Progenitor cell of endocrine pancreas (in vitro differentiated cells): ENCODE results near the gene TMEM38B. TPM values are rescaled to one million over a fixed set of nuclear protein-coding genes. Genes with fewer than 3 reads are reported as not detected.

Source experiments
- DNase-seq: peaks from one replicate; pipeline ENCODE4 v3.0.0; 2021; ENCODE audit warnings: low spot score; ENCODE audit not compliant: unreplicated experiment
- H3K27ac Mint-ChIP-seq: 2 replicates; pipeline ENCODE4 v1.8.0; 2021; ENCODE audit warnings: mild to moderate bottlenecking, moderate library complexity, mixed read lengths
- H3K27me3 Mint-ChIP-seq: 2 replicates; pipeline ENCODE4 v1.8.0; 2021; ENCODE audit warnings: mixed read lengths
- H3K36me3 Mint-ChIP-seq: 2 replicates; pipeline ENCODE4 v1.8.0; 2022; ENCODE audit warnings: mixed read lengths; ENCODE audit not compliant: insufficient read depth
- H3K4me1 Mint-ChIP-seq: 2 replicates; pipeline ENCODE4 v1.8.0; 2021; ENCODE audit warnings: low read depth, mixed read lengths
- H3K4me3 Mint-ChIP-seq: 2 replicates; pipeline ENCODE4 v1.8.0; 2021; ENCODE audit warnings: low read depth, mild to moderate bottlenecking, moderate library complexity, mixed read lengths
- H3K9me3 Mint-ChIP-seq: 2 replicates; pipeline ENCODE4 v1.8.0; 2021; ENCODE audit warnings: low read depth, mixed read lengths
- CTCF ChIP-seq: fragments of 200-600 bp; sonication (generic); IDR thresholded peaks from one replicate; pipeline ENCODE4 v1.5.0; 2021; ENCODE audit warnings: antibody characterized with exemption, mild to moderate bottlenecking; ENCODE audit not compliant: unreplicated experiment
- total RNA-seq: library from RNA; stranded (reverse); gene quantifications from 2 replicates; pipeline ENCODE4 v1.2.1, GENCODE V29; 2021

The TMEM38B gene
- total RNA-seq, 1 donor from 2014 or later: 19.3 TPM

- no peaks in the 10 kb centered on the region for H3K4me1 Mint-ChIP-seq
- TF ChIP-seq CTCF: no peak
- H3K4me3 Mint-ChIP-seq: no peak overlapping the region
- no peak overlapping the region for H3K27ac Mint-ChIP-seq
- H3K36me3 Mint-ChIP-seq: peaks cover 4% of the 10 kb centered on the region
- no peak for DNase-seq
- no peaks in the 10 kb centered on the region for H3K9me3 Mint-ChIP-seq
- H3K27me3 Mint-ChIP-seq: no peaks in the 10 kb centered on the region
Observed at GRCh38 chr9:105711867-105712266, 17.5 kb downstream of the TMEM38B start.

DNA sequence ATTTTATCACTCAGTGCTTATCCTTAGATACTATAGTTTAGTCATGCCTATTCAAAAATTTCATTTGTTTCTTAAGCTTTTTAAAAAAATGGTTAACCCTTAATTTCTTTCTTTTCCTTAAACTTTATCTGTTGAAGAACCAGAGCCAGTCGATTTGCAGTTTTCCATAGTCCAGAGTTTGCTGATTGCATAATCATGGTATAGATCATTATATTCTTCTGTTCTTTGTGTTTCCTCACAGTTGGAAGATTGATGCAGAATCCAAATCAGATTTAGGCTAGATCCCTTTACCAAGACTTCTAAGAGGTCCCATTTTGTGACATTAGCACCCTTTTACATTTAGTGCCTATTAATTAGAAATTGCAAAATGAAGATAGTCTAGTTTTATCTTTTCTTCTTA lies 18.0 kb downstream of the TMEM38B start:
- H3K4me1 Mint-ChIP-seq: no peaks in the 10 kb centered on the region
- H3K9me3 Mint-ChIP-seq: no peaks in the 10 kb centered on the region
- H3K27ac Mint-ChIP-seq: no peak overlapping the region
- DNase-seq: no peak
- peaks cover 4% of the 10 kb centered on the region for H3K36me3 Mint-ChIP-seq
- no peak for TF ChIP-seq CTCF
- no peaks in the 10 kb centered on the region for H3K27me3 Mint-ChIP-seq
- H3K4me3 Mint-ChIP-seq: no peak overlapping the region

GRCh38 chr9:105712773-105713172 lies 18.4 kb downstream of the TMEM38B start:
- Mint-ChIP-seq H3K9me3 (no peaks in the 10 kb centered on the region), H3K27ac (no peak overlapping the region), H3K4me1 (no peaks in the 10 kb centered on the region), H3K27me3 (no peaks in the 10 kb centered on the region), H3K36me3 (peaks cover 4% of the 10 kb centered on the region), H3K4me3 (no peak overlapping the region)
- DNase-seq: no peak
- TF ChIP-seq CTCF: no peak

DNA sequence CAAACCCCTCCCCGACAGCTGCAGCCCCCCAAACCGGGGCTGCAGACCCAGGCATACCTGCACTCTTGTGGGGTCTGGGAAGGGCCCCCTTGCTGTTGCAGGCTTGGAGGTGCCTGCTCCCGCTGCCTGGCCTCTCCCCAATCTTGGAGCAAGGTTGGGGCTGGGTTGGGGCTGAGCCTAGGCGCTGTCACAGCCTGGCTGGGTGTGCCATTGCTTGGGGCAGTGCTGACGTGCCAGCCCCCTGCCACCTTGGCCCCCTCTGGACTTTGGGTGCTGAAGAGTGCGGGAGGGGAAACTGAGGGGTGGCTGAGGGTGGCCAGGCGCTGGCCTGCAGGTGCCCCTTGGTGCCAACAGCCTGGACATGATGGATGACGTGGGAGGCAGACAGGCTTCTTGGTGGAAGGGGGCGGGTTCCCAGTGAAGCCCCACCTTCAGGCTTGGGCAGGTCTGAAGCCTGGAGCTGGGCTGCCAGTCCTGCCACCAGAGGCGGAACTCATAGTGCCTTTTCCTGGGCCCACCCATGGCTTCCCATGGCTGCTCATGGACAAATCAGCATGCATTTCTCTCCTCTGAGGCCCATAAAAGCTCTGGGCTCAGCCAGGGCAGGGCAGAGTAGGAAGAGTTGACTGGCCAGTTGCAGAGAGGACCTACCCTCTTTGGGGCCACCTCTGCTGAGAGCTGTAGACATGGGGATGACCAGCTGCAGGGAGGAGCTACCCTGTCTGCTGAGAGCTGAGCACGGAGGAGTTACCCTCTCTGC lies 19.1 kb downstream of the TMEM38B start:
- Mint-ChIP-seq H3K9me3 (no peaks in the 10 kb centered on the region), H3K4me3 (no peak overlapping the region), H3K27ac (no peak overlapping the region), H3K36me3 (peaks cover 4% of the 10 kb centered on the region), H3K27me3 (no peaks in the 10 kb centered on the region), H3K4me1 (no peaks in the 10 kb centered on the region)
- DNase-seq: no peak
- no peak for TF ChIP-seq CTCF

DNA sequence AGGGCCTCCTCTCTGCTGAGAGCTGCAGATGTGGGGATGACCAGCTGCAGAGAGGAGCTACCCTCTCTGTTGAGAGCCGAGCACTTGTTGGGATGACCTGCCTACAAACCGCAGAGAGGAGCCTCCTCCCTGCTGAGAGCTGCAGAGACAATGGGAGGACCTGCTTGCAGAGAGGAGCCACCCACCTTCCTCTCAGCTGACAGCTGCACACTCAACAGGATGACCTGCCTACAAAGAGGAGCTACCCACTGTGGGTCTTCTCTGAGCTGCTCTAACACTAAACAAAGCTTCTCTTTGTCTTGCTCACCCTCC lies 19.6 kb downstream of the TMEM38B start:
- no peak for TF ChIP-seq CTCF
- Mint-ChIP-seq H3K27me3 (no peaks in the 10 kb centered on the region), H3K27ac (no peak overlapping the region), H3K4me1 (no peaks in the 10 kb centered on the region), H3K4me3 (no peak overlapping the region), H3K9me3 (no peaks in the 10 kb centered on the region), H3K36me3 (peaks cover 4% of the 10 kb centered on the region)
- no peak for DNase-seq
